Measurements from ENCODE around the gene CFAP77. TPM values are rescaled to one million over a fixed set of nuclear protein-coding genes. Genes with fewer than 3 reads are reported as not detected.

The CFAP77 gene
- total RNA-seq, 1 donor from 2014 or later, result not detected

DNA sequence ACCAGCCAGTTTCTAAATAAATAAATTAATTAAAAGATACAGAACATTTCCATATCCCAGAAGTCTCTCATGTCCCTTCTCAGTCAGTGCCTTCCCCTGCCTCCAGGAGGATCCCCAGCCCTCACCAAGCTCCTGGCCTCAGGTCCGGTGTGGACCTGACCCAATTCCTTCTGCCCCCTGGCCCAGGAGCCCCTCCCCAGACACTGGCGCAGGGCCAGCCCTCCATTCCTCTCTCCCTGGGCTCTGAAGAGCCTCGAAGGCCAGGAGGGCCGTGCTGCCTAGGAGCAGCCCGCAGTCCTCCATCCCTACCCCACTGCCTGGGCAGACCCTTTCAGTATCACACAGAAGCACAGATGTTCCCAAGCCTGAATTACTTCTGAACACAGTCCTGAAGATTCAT is 110.6 kb downstream of the CFAP77 start:
- no peak for FAIRE-seq
- Histone ChIP-seq H3K27me3 (ENCODE audit: control insufficient read depth, insufficient read depth, low read length) (peaks cover 1% of the 10 kb centered on the region), H3K36me3 (ENCODE audit: control insufficient read depth, insufficient read depth, low read length) (no peaks in the 10 kb centered on the region), H3K4me3 (ENCODE audit: low read depth, low read length) (no peak overlapping the region)
- DNase-seq (ENCODE audit: low read depth), result no peak
- TF ChIP-seq, protein P1, sequence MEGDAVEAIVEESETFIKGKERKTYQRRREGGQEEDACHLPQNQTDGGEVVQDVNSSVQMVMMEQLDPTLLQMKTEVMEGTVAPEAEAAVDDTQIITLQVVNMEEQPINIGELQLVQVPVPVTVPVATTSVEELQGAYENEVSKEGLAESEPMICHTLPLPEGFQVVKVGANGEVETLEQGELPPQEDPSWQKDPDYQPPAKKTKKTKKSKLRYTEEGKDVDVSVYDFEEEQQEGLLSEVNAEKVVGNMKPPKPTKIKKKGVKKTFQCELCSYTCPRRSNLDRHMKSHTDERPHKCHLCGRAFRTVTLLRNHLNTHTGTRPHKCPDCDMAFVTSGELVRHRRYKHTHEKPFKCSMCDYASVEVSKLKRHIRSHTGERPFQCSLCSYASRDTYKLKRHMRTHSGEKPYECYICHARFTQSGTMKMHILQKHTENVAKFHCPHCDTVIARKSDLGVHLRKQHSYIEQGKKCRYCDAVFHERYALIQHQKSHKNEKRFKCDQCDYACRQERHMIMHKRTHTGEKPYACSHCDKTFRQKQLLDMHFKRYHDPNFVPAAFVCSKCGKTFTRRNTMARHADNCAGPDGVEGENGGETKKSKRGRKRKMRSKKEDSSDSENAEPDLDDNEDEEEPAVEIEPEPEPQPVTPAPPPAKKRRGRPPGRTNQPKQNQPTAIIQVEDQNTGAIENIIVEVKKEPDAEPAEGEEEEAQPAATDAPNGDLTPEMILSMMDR (IDR thresholded peaks at IDR 0.05; ENCODE audit: insufficient read depth, low read length, severe bottlenecking), result no peak

DNA sequence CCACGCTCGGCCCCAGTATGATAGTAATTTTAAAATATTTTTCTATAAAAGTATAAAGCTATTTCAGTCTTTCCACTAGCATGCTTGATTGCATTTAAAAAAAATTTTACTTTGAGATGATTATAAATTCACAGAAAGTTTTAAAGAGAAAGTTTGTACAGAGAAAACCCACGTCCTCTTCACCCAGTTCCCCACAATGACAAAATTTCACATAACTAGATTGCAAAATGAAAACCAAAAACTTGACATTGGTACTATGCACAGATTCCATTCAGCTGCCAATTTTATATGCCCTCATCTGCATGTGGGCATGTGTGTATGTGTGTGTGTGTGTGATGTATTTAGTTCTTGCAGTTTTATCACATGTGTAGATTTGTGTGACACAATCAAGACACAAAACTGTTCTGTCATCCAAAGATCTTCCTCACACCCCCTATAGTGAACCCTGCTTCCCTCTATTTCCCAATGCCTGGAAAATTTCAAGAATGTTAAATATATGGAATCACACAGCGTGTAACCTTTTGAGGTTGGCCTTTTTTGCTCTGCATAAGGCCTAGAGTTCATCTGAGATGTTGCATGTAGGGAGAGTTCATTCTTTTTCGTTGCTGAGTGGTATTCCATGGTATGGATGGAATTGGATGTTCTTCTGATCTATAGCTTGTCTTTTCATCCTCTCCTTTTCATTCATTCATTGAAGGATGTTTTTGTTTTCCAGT is 115.5 kb downstream of the CFAP77 start:
- Histone ChIP-seq H3K36me3 (ENCODE audit: control insufficient read depth, insufficient read depth, low read length) (no peaks in the 10 kb centered on the region), H3K4me3 (ENCODE audit: low read depth, low read length) (no peak overlapping the region), H3K27me3 (ENCODE audit: control insufficient read depth, insufficient read depth, low read length) (no peaks in the 10 kb centered on the region)
- FAIRE-seq, result no peak
- TF ChIP-seq, protein P1 (IDR thresholded peaks at IDR 0.05; ENCODE audit: insufficient read depth, low read length, severe bottlenecking), result no peak
- DNase-seq (ENCODE audit: low read depth), result no peak

DNA sequence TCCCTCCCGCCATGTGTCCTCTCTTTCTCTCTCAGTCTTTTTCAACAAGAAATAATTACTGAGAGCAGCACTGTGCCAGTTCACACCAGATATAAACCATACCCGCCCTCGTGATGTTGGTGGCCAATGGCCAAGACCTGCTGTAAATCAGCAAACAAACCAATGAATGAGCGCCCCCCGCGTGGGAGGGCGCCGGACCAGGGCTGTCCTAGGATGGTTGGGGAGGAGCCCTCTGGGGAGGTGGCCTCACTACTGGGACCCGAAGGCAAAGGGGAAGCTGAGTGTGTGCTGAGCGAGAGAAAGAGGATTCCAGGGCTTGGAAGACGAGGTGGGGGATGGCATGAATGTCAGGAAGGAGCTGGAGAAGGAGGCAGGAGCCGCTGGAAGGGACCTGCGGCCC is 121.2 kb downstream of the CFAP77 start:
- H3K27me3 ChIP-seq (ENCODE audit: control insufficient read depth, insufficient read depth, low read length), result peaks cover 2% of the 10 kb centered on the region
- TF ChIP-seq, protein P1 (IDR thresholded peaks at IDR 0.05; ENCODE audit: insufficient read depth, low read length, severe bottlenecking), result no peak
- FAIRE-seq, result no peak

DNA sequence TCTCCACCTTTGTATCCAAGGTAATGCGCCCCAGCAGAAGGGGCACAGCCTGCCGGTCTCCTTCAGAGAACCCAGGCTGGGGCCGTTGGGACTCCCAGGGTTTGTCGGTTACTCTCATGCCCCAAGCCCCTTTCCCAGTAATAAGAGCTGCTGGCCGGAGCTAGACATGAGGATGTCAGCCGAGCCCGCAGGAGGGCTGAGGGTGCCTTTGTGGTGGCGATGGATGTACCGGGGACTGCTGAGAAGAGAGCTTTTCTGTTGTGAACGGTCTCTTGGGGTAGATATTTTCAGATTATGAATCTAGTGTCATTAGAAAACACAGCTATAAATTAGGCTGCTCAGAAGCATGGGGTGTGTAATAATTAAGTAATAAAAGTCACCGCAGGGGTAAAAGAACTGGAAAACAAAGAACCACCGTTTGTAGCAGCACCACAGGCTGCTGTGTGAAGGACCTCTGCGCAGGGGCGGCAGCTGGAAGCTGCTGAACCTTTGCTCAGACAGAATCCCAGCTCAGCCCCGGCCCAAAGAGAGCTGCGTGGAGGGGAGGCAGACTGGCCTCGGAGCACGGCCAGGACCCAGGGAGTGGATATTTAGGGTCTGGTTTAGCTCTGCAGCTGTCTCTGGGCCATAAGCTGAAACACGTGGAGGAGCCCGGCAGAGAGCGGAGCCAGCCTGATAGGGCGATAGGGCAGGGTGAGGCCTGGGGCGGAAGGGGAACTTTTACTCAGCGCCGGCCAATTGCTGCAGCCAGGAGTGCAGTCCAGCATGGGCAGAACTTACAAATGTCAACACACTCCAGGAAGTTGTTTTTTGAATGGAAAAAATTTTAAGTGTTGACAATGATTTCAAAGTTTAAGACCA is 121.9 kb downstream of the CFAP77 start:
- H3K27me3 ChIP-seq (ENCODE audit: control insufficient read depth, insufficient read depth, low read length), result peaks cover 2% of the 10 kb centered on the region
- DNase-seq (ENCODE audit: low read depth) (no peak), FAIRE-seq (no peak)
- no peaks in the 10 kb centered on the region for H3K36me3 ChIP-seq (ENCODE audit: control insufficient read depth, insufficient read depth, low read length)
- no peak overlapping the region for H3K4me3 ChIP-seq (ENCODE audit: low read depth, low read length)
- TF ChIP-seq, protein P1 (IDR thresholded peaks at IDR 0.05; ENCODE audit: insufficient read depth, low read length, severe bottlenecking), result no peak

More for the DNA sequence above, 121.2 kb downstream of the CFAP77 start:
- no peak overlapping the region for H3K4me3 ChIP-seq (ENCODE audit: low read depth, low read length)
- no peaks in the 10 kb centered on the region for H3K36me3 ChIP-seq (ENCODE audit: control insufficient read depth, insufficient read depth, low read length)
- no peak for DNase-seq (ENCODE audit: low read depth)

DNA sequence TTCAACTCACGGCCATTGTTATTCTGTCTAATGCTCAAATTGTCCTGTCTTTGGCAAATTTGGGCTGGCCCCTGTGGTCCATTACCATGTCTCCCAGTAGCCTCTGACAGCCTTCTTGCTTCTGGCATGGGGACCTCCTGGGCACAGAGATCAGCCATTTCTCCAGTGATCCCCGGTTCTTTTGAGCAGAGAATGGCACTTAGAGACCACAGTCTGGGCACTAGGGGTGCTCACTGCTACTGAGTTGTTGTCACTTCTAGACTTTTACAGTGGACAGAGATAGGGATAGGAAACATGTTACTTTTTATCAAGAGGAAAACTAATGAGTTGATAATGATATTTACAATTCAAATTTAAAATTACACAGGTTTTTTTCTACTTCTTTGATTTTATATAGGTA is 124.8 kb downstream of the CFAP77 start:
- no peak for FAIRE-seq

More for the DNA sequence above, 124.8 kb downstream of the CFAP77 start:
- no peak overlapping the region for H3K4me3 ChIP-seq (ENCODE audit: low read depth, low read length)
- DNase-seq (ENCODE audit: low read depth), result no peak
- peaks cover 2% of the 10 kb centered on the region for H3K27me3 ChIP-seq (ENCODE audit: control insufficient read depth, insufficient read depth, low read length)
- TF ChIP-seq, protein P1 (IDR thresholded peaks at IDR 0.05; ENCODE audit: insufficient read depth, low read length, severe bottlenecking), result no peak
- H3K36me3 ChIP-seq (ENCODE audit: control insufficient read depth, insufficient read depth, low read length), result no peaks in the 10 kb centered on the region

Data from bronchial epithelial cell (primary cell).